ENCODE data around the gene WDR18.
"Not testable (repeated sequence)": the region's sequence is repeated elsewhere in the genome, so short reads cannot be mapped to it uniquely, and the experiment has no call there.

The WDR18 gene

GRCh38 chr19:954672-955494, 29.3 kb upstream of the WDR18 start:
- TF ChIP-seq CTCF (IDR thresholded peaks at IDR 0.05; ENCODE audit: borderline replicate concordance, control extremely low read depth, extremely low read depth, insufficient read depth, missing control alignments), result no peak
- DNase-seq (ENCODE audit: low spot score), result peak; percentile 90
- in situ Hi-C loops (cut with MboI; ENCODE audit: low sequenced_read_pairs, unreplicated experiment), result no loop called here

- DNase-seq (ENCODE audit: low spot score), result no peak
- in situ Hi-C loops (cut with MboI; ENCODE audit: low sequenced_read_pairs, unreplicated experiment), result no loop called here
- TF ChIP-seq CTCF (IDR thresholded peaks at IDR 0.05; ENCODE audit: borderline replicate concordance, control extremely low read depth, extremely low read depth, insufficient read depth, missing control alignments), result no peak
Observed at GRCh38 chr19:955803-956765, 28.1 kb upstream of the WDR18 start.

- no peak for TF ChIP-seq CTCF (IDR thresholded peaks at IDR 0.05; ENCODE audit: borderline replicate concordance, control extremely low read depth, extremely low read depth, insufficient read depth, missing control alignments)
- in situ Hi-C loops (cut with MboI; ENCODE audit: low sequenced_read_pairs, unreplicated experiment), result no loop called here
- DNase-seq (ENCODE audit: low spot score), result no peak
Observed at GRCh38 chr19:956766-957440, 27.2 kb upstream of the WDR18 start.

- DNase-seq (ENCODE audit: low spot score); in situ Hi-C loops (cut with MboI; ENCODE audit: low sequenced_read_pairs, unreplicated experiment): not testable (repeated sequence)
Observed at GRCh38 chr19:957578-957977, 26.6 kb upstream of the WDR18 start.

GRCh38 chr19:958967-959855, 24.9 kb upstream of the WDR18 start:
- in situ Hi-C loops (cut with MboI; ENCODE audit: low sequenced_read_pairs, unreplicated experiment), result no loop called here
- DNase-seq (ENCODE audit: low spot score), result no peak
- no peak for TF ChIP-seq CTCF (IDR thresholded peaks at IDR 0.05; ENCODE audit: borderline replicate concordance, control extremely low read depth, extremely low read depth, insufficient read depth, missing control alignments)

GRCh38 chr19:960020-960419, 24.1 kb upstream of the WDR18 start:
- in situ Hi-C loops (cut with MboI; ENCODE audit: low sequenced_read_pairs, unreplicated experiment), result no loop called here
- DNase-seq (ENCODE audit: low spot score), result no peak
- TF ChIP-seq CTCF (IDR thresholded peaks at IDR 0.05; ENCODE audit: borderline replicate concordance, control extremely low read depth, extremely low read depth, insufficient read depth, missing control alignments), result no peak

All from GM13976 (cell line).